GM21737 (cell line): Measurements from ENCODE around the gene GTPBP3.
A peak's percentile ranks its signal among the peaks of the same experiment; 100 is the strongest.
"Not testable (repeated sequence)": the region's sequence is repeated elsewhere in the genome, so short reads cannot be mapped to it uniquely, and the experiment has no call there.

ENCODE experiments used
- ATAC-seq: cut with Tn5 transposase; IDR thresholded peaks from one replicate; pipeline ENCODE4 v1.9.1; 2021; ENCODE audit warnings: mild to moderate bottlenecking, moderate library complexity; ENCODE audit not compliant: unreplicated experiment

Gene GTPBP3

GRCh38 chr19:17340871-17341357, 3.6 kb downstream of the GTPBP3 start:
- ATAC-seq = no peak

- ATAC-seq = no peak
Observed at GRCh38 chr19:17341386-17341785, 4.0 kb downstream of the GTPBP3 start.

GRCh38 chr19:17341845-17342244, 4.5 kb downstream of the GTPBP3 start:
- no peak for ATAC-seq

GRCh38 chr19:17346109-17346671, 8.8 kb downstream of the GTPBP3 start:
- no peak for ATAC-seq

GRCh38 chr19:17347361-17347760, 10.0 kb downstream of the GTPBP3 start:
- no peak for ATAC-seq

- no peak for ATAC-seq
Observed at GRCh38 chr19:17347877-17348276, 10.5 kb downstream of the GTPBP3 start.

- ATAC-seq = no peak
Observed at GRCh38 chr19:17348700-17349099, 11.3 kb downstream of the GTPBP3 start.

- no peak for ATAC-seq
Observed at GRCh38 chr19:17351815-17352435, 14.6 kb downstream of the GTPBP3 start.

GRCh38 chr19:17352608-17353280, 15.4 kb downstream of the GTPBP3 start:
- ATAC-seq = no peak

GRCh38 chr19:17353386-17353785, 16.0 kb downstream of the GTPBP3 start:
- ATAC-seq = no peak

GRCh38 chr19:17357078-17357666, 19.8 kb downstream of the GTPBP3 start:
- no peak for ATAC-seq

GRCh38 chr19:17357724-17358123, 20.4 kb downstream of the GTPBP3 start:
- no peak for ATAC-seq

- no peak for ATAC-seq
Observed at GRCh38 chr19:17358395-17358794, 21.0 kb downstream of the GTPBP3 start.

GRCh38 chr19:17359905-17360800, 22.8 kb downstream of the GTPBP3 start:
- no peak for ATAC-seq

GRCh38 chr19:17363852-17364605, 26.7 kb downstream of the GTPBP3 start:
- ATAC-seq = not testable (repeated sequence)

GRCh38 chr19:17365361-17365760, 28.0 kb downstream of the GTPBP3 start:
- ATAC-seq = no peak

GRCh38 chr19:17370026-17370587, 32.8 kb downstream of the GTPBP3 start:
- peak; percentile 69 for ATAC-seq

GRCh38 chr19:17376935-17377600, 39.7 kb downstream of the GTPBP3 start, which contains the start of gene PLVAP:
TSS of gene PLVAP (minus strand) at chr19:17377342. CDS start at chr19:17377288, 54 bp downstream.
- no peak for ATAC-seq

- no peak for ATAC-seq
Observed at GRCh38 chr19:17378271-17378670, 40.9 kb downstream of the GTPBP3 start.
